HG02938 (cell line): Measurements from ENCODE around the gene MOSPD3.
A peak's percentile ranks its signal among the peaks of the same experiment; 100 is the strongest.

Experiments
- ATAC-seq: cut with Tn5 transposase; IDR thresholded peaks from one replicate; pipeline ENCODE4 v1.9.1; 2021; ENCODE audit warnings: mild to moderate bottlenecking, moderate library complexity; ENCODE audit not compliant: unreplicated experiment

Gene MOSPD3

DNA sequence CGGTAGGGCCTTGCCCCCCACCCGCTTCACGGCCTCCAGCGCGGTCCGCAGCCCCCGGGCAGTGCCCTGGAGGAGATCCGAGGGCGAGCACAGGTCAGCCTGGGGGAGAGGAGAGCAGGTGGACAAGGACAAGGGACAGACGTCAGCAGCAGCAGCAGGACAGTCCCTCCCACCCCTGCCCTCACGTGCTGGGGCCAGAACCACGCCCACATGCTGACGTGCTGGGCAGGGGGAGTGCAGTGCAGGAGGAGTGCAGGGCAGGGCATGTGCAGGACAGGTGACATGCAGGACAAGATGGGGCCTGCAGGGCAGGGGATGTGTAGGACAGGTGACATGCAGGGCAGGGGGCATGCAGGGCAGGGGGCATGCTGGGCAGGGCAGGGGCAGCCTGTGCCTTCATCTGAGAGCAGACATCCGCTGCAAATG is 37.1 kb upstream of the MOSPD3 start:
- no peak for ATAC-seq

DNA sequence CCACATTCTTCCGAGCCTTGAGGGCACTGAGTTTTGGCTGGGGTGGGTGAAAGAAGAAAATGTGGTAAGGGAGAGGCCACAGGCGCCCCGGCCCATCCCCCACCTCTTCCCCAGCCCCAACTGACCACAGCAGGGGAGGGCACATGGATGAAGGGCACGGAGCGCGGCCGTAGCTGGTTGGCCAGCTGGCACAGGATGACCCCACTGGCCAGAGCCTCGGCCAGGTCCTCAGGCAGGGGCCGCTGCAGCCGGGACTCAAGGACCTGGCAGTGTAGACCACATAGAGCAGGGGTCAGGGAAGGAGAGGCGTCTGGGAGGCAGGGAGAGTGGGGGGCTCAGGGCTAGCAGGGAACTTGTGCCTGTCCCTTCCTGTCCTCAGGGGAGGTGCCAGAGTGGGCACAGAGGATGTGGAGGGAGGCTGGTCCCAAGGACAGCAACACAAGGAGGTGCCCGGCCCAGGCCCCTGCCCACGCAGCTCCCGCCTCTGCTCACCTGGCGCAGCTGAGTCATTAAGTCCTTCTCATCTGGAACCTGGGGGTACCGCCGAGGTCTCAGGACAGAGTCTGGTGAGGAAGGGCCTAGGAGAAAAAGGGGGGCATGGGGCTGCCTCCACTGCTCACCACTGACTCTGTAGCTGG is 36.5 kb upstream of the MOSPD3 start:
- no peak for ATAC-seq

DNA sequence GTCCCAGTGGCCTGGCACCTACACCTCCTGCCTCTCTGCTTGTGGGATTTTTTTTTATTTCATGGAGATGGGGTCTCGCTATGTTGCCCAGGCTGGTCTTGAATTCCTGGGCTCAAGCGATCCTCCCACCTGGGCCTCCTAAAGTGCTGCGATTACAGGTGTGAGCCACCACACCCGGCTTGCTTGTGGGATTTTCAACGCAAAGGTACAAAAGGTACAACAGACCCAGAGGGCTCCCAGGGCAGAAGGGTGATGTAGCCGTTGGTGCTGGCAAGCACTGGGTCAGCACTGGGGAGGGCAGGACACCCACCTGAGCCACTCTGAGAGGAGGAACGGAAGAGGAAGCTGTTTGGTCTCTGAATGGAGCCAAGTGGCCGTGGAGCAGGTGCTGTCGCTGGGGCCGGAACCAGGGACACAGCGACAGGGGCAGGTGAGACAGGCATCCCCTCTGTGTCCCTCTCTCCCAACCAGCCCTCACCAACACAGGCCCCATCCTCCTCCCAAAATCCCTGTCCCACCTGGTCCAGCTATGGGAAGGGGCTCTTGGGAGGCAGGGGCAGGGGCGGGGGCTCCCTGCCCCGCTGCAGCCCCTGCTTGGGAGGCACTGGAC is 35.9 kb upstream of the MOSPD3 start:
- no peak for ATAC-seq

GRCh38 chr7:100577103-100577502 is 35.2 kb upstream of the MOSPD3 start:
- ATAC-seq, result no peak

GRCh38 chr7:100577507-100577906 is 34.8 kb upstream of the MOSPD3 start:
- no peak for ATAC-seq

GRCh38 chr7:100578246-100579183 is 33.8 kb upstream of the MOSPD3 start:
- ATAC-seq, result no peak

DNA sequence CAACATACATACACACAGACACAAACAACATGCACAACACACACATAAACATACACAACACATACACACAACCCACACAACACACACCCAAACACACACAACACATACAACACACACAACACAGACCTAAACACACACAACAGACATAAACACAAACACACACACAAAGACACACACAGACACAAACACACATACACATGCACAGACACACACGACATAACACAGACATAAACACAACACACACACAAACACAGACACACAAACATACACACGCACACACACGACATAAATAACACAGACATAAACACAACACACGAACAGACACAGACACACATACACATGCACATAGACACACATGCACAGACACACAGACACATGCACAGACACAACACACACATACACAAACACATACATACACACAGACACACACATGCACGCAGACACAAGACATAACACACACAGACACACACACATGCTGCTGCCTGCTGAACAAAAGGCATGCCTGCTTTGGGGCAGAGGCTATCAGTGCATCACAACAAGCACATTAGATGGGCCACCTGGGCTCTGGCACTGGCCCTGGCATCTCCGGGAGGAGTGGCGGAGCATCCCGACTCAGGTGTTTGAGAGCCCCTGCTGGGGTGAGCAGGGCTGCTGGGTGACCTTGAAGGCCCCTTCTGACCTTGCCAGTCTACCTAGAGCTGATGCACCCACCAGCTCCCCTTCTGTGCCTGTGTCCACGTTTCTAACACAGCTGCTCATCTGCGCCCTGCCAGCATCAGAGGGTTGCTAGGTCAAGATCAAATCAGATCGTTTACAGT is 31.7 kb upstream of the MOSPD3 start:
- no peak for ATAC-seq

DNA sequence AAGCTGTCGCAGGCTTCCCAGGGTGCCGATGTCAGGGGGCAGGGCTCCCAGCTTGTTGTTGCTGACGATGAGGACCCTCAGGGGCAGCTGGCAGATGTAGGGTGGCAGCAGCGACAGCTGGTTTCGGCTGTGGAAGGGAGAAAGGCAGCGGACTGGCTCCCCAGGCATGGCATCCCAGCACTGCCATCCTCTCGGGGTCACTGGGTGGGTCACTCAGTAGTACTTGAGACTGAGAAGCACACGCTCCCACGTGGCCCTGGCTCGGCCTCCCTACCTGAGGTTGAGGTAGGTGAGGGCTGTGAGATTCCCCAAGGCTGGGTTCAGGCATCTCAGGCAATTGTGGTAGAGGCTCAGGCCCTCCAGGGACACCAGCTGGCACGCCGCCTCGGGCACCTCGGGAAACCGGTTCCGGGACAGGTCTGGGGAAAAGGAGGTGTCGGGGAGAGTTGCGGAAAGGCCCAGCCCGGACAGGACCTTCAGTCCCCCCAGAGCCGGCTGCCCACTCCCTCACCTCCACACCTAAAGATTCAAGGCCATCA is 30.2 kb upstream of the MOSPD3 start:
- no peak for ATAC-seq

DNA sequence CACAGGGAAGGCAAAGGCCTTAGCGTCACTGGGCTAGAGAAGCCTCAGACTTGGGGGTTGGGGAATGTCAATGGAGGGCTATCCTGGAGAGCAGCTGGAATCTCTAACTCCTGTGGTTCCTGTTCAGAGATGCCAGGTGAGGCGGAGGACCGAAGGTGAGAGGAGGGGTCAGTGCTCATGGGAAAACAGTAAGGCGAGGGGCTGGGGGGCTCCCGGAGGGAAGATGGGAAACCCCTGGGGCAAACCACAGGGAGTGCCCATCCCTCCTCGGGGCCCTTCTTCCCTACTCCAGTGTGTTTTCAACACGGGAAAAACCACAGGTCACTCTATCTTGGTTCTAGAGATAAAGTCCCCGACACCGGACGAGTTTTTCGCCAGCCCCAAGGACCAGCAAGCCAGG is 29.7 kb upstream of the MOSPD3 start:
- no peak for ATAC-seq

DNA sequence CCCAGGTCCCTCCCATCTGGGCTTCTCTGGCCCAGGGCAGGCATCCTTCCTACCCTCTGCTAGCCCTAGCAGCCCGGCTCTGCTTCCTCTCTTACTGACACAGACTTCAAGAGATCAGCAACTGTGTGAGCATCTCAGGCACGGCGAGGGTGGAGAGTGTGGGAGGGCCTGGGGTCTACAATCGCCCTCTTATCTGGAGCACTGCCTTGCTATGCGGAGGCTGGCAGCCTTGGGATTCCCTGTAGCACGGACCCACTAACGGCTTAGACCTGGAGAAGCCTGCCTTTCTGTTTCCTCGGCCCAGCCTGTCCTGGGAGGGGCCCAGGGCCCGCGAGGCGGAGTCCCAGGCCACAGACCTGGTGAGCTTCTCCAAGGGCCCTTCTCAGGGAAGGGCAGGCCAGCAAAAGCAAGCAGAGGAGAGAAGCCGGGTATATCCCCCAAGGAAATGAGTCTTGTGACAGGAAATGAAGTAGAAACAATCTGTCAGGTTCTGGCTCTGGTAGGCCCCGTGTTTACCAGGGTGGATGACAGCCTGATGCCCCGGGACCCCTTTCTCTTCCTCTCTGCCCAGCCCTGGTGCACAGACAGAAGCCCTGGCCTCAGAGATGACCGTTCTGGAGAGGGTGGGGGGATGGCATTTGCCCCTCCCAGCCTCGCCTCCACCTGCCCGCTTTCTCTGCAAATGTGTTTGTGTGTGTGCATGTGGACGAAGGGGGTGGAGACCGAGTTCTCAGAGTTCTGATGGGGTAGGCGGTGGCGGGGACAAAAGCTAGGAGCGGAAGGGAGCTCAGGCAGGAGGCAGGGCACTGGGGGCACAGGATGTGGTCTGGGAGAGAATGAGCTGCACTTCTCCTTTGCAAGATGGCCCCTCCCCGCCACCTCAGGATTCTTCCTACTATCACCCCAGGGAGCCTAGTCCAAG is 28.9 kb upstream of the MOSPD3 start:
- ATAC-seq, result no peak

- no peak for ATAC-seq
Measured at GRCh38 chr7:100584054-100584682, 28.2 kb upstream of the MOSPD3 start.

GRCh38 chr7:100584683-100585510 is 27.4 kb upstream of the MOSPD3 start:
- ATAC-seq, result no peak

GRCh38 chr7:100585511-100586265 is 26.7 kb upstream of the MOSPD3 start, which contains the start of gene LRCH4:
LRCH4 (minus strand) TSS chr7:100586129; CDS start chr7:100586100, 29 bp downstream.
- ATAC-seq, result no peak

- peak; percentile 91 for ATAC-seq
Measured at GRCh38 chr7:100586266-100587025, 25.9 kb upstream of the MOSPD3 start, which contains the start of gene FBXO24. FBXO24 (plus strand) TSS chr7:100586328; CDS start chr7:100586626, 298 bp downstream.

DNA sequence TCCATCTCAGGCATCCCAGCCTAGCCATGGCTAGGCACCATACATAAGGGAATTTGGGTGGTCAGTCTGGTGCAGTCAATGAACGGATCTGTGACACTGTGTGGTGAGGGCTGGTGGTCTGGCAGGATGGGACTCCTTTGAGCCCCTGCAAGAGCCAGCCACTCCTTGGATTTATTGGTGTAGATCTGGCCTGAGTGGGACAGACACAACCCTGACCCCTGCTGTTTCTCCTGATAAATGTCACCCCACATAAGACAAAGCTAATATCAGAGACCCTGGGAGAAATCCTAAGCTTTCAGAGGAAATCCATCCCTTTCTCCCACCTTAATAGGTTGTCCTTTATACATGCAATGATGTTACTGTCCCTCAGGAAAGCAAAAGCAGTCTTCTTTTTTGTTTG is 23.9 kb upstream of the MOSPD3 start:
- ATAC-seq, result no peak

DNA sequence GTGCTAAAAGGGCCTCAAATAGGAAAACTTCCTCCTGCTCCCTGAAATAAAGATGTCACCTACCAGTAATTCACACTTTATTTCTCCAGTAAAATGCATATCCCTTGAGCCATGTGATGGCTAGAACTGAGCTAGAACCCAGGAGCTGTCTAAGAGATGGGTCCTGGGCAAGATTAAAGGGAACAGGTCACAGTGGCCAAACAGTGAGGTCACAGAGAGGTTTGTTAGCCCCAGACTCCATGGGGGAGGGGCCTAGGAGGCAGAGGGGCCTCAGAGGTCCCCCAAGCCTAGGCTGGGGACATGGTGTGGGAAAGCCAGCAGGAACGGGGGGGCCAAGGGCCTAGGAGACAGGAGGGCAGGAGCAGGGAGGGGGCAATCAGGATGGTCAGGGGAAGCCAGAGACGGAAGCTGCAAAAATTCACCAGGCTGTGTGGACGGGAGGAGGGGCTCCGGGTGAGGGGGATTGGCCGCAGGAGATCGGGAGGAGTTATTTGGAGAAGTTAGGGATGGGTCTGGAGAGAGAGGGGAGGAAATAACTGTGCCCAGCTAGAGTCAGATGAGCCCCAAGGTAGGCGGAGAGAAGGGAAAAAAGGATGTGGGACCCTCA is 22.9 kb upstream of the MOSPD3 start:
- ATAC-seq, result no peak
